Endothelial cell of umbilical vein (primary cell): ENCODE measurements around the gene GLUD1. TPM values are rescaled to one million over a fixed set of nuclear protein-coding genes. Genes with fewer than 3 reads are reported as not detected.

Source experiments
- BruUV-seq: library from RNA; stranded (reverse); fragments of 400-500 nt; replicated peaks from 2 replicates; lab custom pipeline; 2021; lab: Mats Ljungman, UMichigan
- CTCF ChIA-PET: fragments of 300-600, 350-600 bp; sonication (Branson Sonifier 250); formaldehyde crosslinking; loops from one replicate; lab custom pipeline; 2021; ENCODE audit warnings: antibody characterized with exemption, inconsistent platforms; lab: Charles Lee
- POLR2A ChIA-PET: fragments of 300-600, 350-600 bp; sonication (Branson Sonifier 250); formaldehyde crosslinking; loops from one replicate; lab custom pipeline; 2021; ENCODE audit warnings: antibody characterized with exemption, inconsistent platforms; lab: Charles Lee
- DNase-seq: peaks from one replicate; pipeline ENCODE4 v3.0.0-alpha.2; 2011; ENCODE audit warnings: low read depth, low spot score
- FAIRE-seq: peaks from 2 replicates; lab custom pipeline; 2011; peaks lifted over from hg19 to GRCh38; lab: Jason Lieb, UNC
- H2AFZ ChIP-seq: 2 replicates; pipeline ENCODE4 v1.6.0; 2012; ENCODE audit warnings: low read depth, low read length, control low read depth, inconsistent platforms
- H3K27ac ChIP-seq: 2 replicates; pipeline ENCODE4 v1.5.1; 2011; ENCODE audit warnings: low read depth, mild to moderate bottlenecking, control low read depth, low read length, moderate library complexity; ENCODE audit not compliant: insufficient read depth
- H3K27me3 ChIP-seq, 2 experiments: 2 replicates each; pipeline versions ENCODE4 v1.6.0 to v1.6.1; 2011; ENCODE audit warnings: low read length in 2 of 2, mixed read lengths in 1 of 2; ENCODE audit not compliant: control insufficient read depth in 2 of 2, insufficient read depth in 2 of 2
- H3K36me3 ChIP-seq, 2 experiments: 2 replicates in 1 of 2; 3 replicates in 1 of 2; pipeline ENCODE4 v1.5.1; 2011; ENCODE audit warnings: low read length in 2 of 2, mild to moderate bottlenecking in 1 of 2, moderate library complexity in 1 of 2; ENCODE audit not compliant: control insufficient read depth in 2 of 2, insufficient read depth in 2 of 2; ENCODE audit errors: extremely low read depth in 1 of 2
- H3K4me1 ChIP-seq: 3 replicates; pipeline ENCODE4 v1.5.1; 2011; ENCODE audit warnings: mild to moderate bottlenecking, low read length; ENCODE audit not compliant: control insufficient read depth, insufficient read depth; ENCODE audit errors: extremely low read depth
- H3K4me2 ChIP-seq: 2 replicates; pipeline ENCODE4 v1.6.1; 2011; ENCODE audit warnings: low read length, control low read depth, mixed read lengths; ENCODE audit not compliant: insufficient read depth
- H3K4me3 ChIP-seq, 3 experiments: fragments of 200-600 bp in 1 of 3; sonication (generic), shearing (Covaris generic) in 1 of 3; replicated peaks in 1 of 3; 2 replicates each; pipeline ENCODE4 v1.5.1; 2011 to 2016; ENCODE audit warnings: control low read depth in 3 of 3, low read length in 3 of 3, mild to moderate bottlenecking in 2 of 3, inconsistent platforms in 1 of 3, low read depth in 1 of 3, moderate library complexity in 1 of 3; ENCODE audit not compliant: insufficient read depth in 1 of 3
- H3K79me2 ChIP-seq: 2 replicates; pipeline ENCODE4 v1.6.0; 2012; ENCODE audit warnings: low read length, inconsistent platforms; ENCODE audit not compliant: control insufficient read depth, insufficient read depth
- H3K9ac ChIP-seq: replicated peaks from 2 replicates; pipeline ENCODE3; 2011; ENCODE audit warnings: low read length, control low read depth; ENCODE audit not compliant: insufficient read depth; ENCODE audit errors: extremely low read depth
- H3K9me1 ChIP-seq: replicated peaks from 3 replicates; pipeline ENCODE4 v1.6.0; 2011; ENCODE audit warnings: mild to moderate bottlenecking, low read length; ENCODE audit not compliant: control insufficient read depth, insufficient read depth; ENCODE audit errors: extremely low read depth
- H3K9me3 ChIP-seq: replicated peaks from 2 replicates; pipeline ENCODE4 v1.5.1; 2012; ENCODE audit warnings: low read length, inconsistent platforms; ENCODE audit not compliant: control insufficient read depth, insufficient read depth
- H4K20me1 ChIP-seq: replicated peaks from 2 replicates; pipeline ENCODE3; 2011; ENCODE audit warnings: mild to moderate bottlenecking, low read length; ENCODE audit not compliant: control insufficient read depth, insufficient read depth; ENCODE audit errors: extremely low read depth
- CTCF ChIP-seq, 2 donors: IDR thresholded peaks; 1 replicate in 1 of 2; 2 replicates in 1 of 2; pipeline ENCODE4 v1.5.1; 2011; ENCODE audit warnings: low read length in 2 of 2, mild to moderate bottlenecking in 2 of 2, moderate library complexity in 2 of 2, control low read depth in 1 of 2, inconsistent platforms in 1 of 2, low read depth in 1 of 2; ENCODE audit not compliant: insufficient read depth in 1 of 2; ENCODE audit errors: extremely low read depth in 1 of 2
- EZH2 ChIP-seq: IDR thresholded peaks from 2 replicates; pipeline ENCODE4 v1.6.1; 2012; ENCODE audit warnings: borderline replicate concordance, low read depth, mild to moderate bottlenecking, moderate library complexity, low read length, inconsistent platforms; ENCODE audit not compliant: severe bottlenecking
- FOS ChIP-seq: IDR thresholded peaks from 2 replicates; pipeline ENCODE4 v1.6.1; 2011; ENCODE audit warnings: mild to moderate bottlenecking, low read length, moderate library complexity, borderline replicate concordance; ENCODE audit not compliant: insufficient read depth
- GATA2 ChIP-seq: IDR thresholded peaks from 2 replicates; pipeline ENCODE4 v1.7.0; 2011; ENCODE audit warnings: low read depth, mild to moderate bottlenecking, moderate library complexity, mixed read lengths, low read length; ENCODE audit not compliant: insufficient read length, insufficient read depth
- JUN ChIP-seq: IDR thresholded peaks from 2 replicates; pipeline ENCODE4 v1.6.1; 2011; ENCODE audit warnings: borderline replicate concordance, low read depth; ENCODE audit not compliant: insufficient read length, insufficient read depth
- MYC ChIP-seq: IDR thresholded peaks from one replicate; pipeline ENCODE4 v1.6.1; 2011; ENCODE audit warnings: mild to moderate bottlenecking, low read depth, low read length
- POLR2A ChIP-seq: IDR thresholded peaks from 2 replicates; pipeline ENCODE4 v1.6.1; 2012; ENCODE audit warnings: low read depth, mild to moderate bottlenecking, control low read depth, low read length
- POLR2AphosphoS5 ChIP-seq: IDR thresholded peaks from 2 replicates; pipeline ENCODE4 v1.6.1; 2012; ENCODE audit warnings: low read depth, mild to moderate bottlenecking, control low read depth, low read length, moderate library complexity; ENCODE audit not compliant: insufficient read depth
- dilution Hi-C: fragments of 300-500 bp; cut with MboI; formaldehyde crosslinking; loops from one replicate; pipeline ENCODE4 v1.15.0; 2019; ENCODE audit warnings: low sequenced_read_pairs; ENCODE audit not compliant: extremely low pct_ligation_motif_present
- intact Hi-C: fragments of 100-400 bp; cut with micrococcal nuclease; formaldehyde crosslinking; loops from one replicate; pipeline ENCODE4 v1.10.0; 2022
- polyA plus RNA-seq, 4 experiments: library from polyadenylated mRNA; depleted of rRNA in 3 of 4; stranded (reverse) in 3 of 4; unstranded in 1 of 4; fragments of >200 nt; gene quantifications; 2 replicates each; pipeline versions ENCODE4 v1.2.1 to v1.2.3, GENCODE V29; 2011 to 2012; ENCODE audit warnings: missing spikeins in 1 of 4
- total RNA-seq: library from RNA; stranded (reverse); gene quantifications from 2 replicates; pipeline ENCODE4 v1.2.3, GENCODE V29; 2021
- TF ChIP-seq, protein P1 (sequence below): IDR thresholded peaks from 2 replicates; pipeline ENCODE4 v1.6.1; 2011; ENCODE audit not compliant: insufficient read depth, insufficient read length

The GLUD1 gene
- total and polyA plus RNA-seq, 2 donors (not counting 3 experiments of a cell fraction or from before 2014, with no cell fraction given) = 41.9 to 94.7 TPM

- intact Hi-C loops (no loop called here), dilution Hi-C loops (no loop called here)
- FAIRE-seq (no peak), DNase-seq (no peak)
- H3K79me2 ChIP-seq = no peaks in the 10 kb centered on the region
- no peaks in the 10 kb centered on the region for H3K27me3 ChIP-seq
- no peaks in the 10 kb centered on the region for H3K9me3 ChIP-seq
- H4K20me1 ChIP-seq = no peaks in the 10 kb centered on the region
- no peaks in the 10 kb centered on the region for H3K4me1 ChIP-seq
- ChIA-PET POLR2A (no interaction called here), CTCF (no interaction called here)
- H2AFZ ChIP-seq = no peak overlapping the region
- no peak overlapping the region for H3K4me3 ChIP-seq
- no peak overlapping the region for H3K9ac ChIP-seq
- H3K9me1 ChIP-seq = no peaks in the 10 kb centered on the region
- no TSS peak for BruUV-seq
- H3K27ac ChIP-seq = no peak overlapping the region
- H3K4me2 ChIP-seq = no peak overlapping the region
- TF ChIP-seq GATA2 = no peak
- no peak for TF ChIP-seq CTCF (IDR thresholded peaks at IDR 0.05; ENCODE audit: extremely low read depth in 1 of 2, insufficient read depth in 1 of 2, low read depth in 1 of 2, low read length in 2 of 2)
- no peak for TF ChIP-seq JUN
- no peak for TF ChIP-seq EZH2
- TF ChIP-seq POLR2AphosphoS5 = no peak
- TF ChIP-seq FOS = no peak
- no peak for TF ChIP-seq MYC
- TF ChIP-seq, protein P1, sequence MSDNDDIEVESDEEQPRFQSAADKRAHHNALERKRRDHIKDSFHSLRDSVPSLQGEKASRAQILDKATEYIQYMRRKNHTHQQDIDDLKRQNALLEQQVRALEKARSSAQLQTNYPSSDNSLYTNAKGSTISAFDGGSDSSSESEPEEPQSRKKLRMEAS = no peak
- TF ChIP-seq POLR2A = no peak
- peaks cover 10 to 15% of the 10 kb centered on the region in 2 experiments for H3K36me3 ChIP-seq
Measured at GRCh38 chr10:87064651-87065050, 30.0 kb downstream of the GLUD1 start.
